Keratinocyte (primary cell): ENCODE measurements around the gene RRP1B. TPM values are rescaled to one million over a fixed set of nuclear protein-coding genes. Genes with fewer than 3 reads are reported as not detected.

Experiments
- DNase-seq: peaks from one replicate; pipeline ENCODE4 v3.0.0-alpha.2; 2011; ENCODE audit warnings: low read depth, missing footprints, low spot score
- FAIRE-seq: peaks from 2 replicates; lab custom pipeline; 2011; peaks lifted over from hg19 to GRCh38; lab: Jason Lieb, UNC
- H2AFZ ChIP-seq: 2 replicates; pipeline ENCODE4 v1.6.0; 2012; ENCODE audit warnings: low read length, control low read depth, inconsistent platforms; ENCODE audit not compliant: control insufficient read depth
- H3K27ac ChIP-seq: 2 replicates; pipeline ENCODE4 v1.5.1; 2011; ENCODE audit warnings: low read length; ENCODE audit not compliant: control insufficient read depth, insufficient read depth
- H3K27me3 ChIP-seq: 3 replicates; pipeline ENCODE4 v1.6.0; 2011; ENCODE audit warnings: low read length; ENCODE audit not compliant: control insufficient read depth, insufficient read depth; ENCODE audit errors: extremely low read depth
- H3K36me3 ChIP-seq, 2 experiments: 2 replicates in 1 of 2; 3 replicates in 1 of 2; pipeline ENCODE4 v1.5.1; 2011; ENCODE audit warnings: low read length in 2 of 2, mild to moderate bottlenecking in 1 of 2; ENCODE audit not compliant: control insufficient read depth in 2 of 2, insufficient read depth in 2 of 2; ENCODE audit errors: extremely low read depth in 1 of 2
- H3K4me1 ChIP-seq: 3 replicates; pipeline ENCODE4 v1.5.1; 2011; ENCODE audit warnings: low read length; ENCODE audit not compliant: control insufficient read depth, insufficient read depth; ENCODE audit errors: extremely low read depth
- H3K4me2 ChIP-seq: 3 replicates; pipeline ENCODE4 v1.6.0; 2011; ENCODE audit warnings: low read depth, low read length; ENCODE audit not compliant: control insufficient read depth, insufficient read depth; ENCODE audit errors: extremely low read depth
- H3K4me3 ChIP-seq, 3 experiments: fragments of 200-600 bp in 1 of 3; sonication (generic) in 1 of 3; 2 replicates in 2 of 3; 3 replicates in 1 of 3; pipeline ENCODE4 v1.5.1; 2011 to 2016; ENCODE audit warnings: low read length in 3 of 3, mild to moderate bottlenecking in 3 of 3, control low read depth in 2 of 3, inconsistent platforms in 1 of 3, low read depth in 1 of 3, mixed read lengths in 1 of 3, mixed run types in 1 of 3, moderate library complexity in 1 of 3; ENCODE audit not compliant: control insufficient read depth in 2 of 3, insufficient read depth in 2 of 3; ENCODE audit errors: extremely low read depth in 1 of 3
- H3K79me2 ChIP-seq: 2 replicates; pipeline ENCODE4 v1.6.0; 2012; ENCODE audit warnings: low read length; ENCODE audit not compliant: control insufficient read depth, insufficient read depth
- H3K9ac ChIP-seq: 3 replicates; pipeline ENCODE4 v1.6.0; 2011; ENCODE audit warnings: low read length; ENCODE audit not compliant: control insufficient read depth, insufficient read depth; ENCODE audit errors: extremely low read depth
- H3K9me1 ChIP-seq: 3 replicates; pipeline ENCODE4 v1.6.0; 2011; ENCODE audit warnings: low read length; ENCODE audit not compliant: control insufficient read depth, insufficient read depth; ENCODE audit errors: extremely low read depth
- H3K9me3 ChIP-seq: 2 replicates; pipeline ENCODE4 v1.5.1; 2012; ENCODE audit warnings: low read depth, low read length; ENCODE audit not compliant: control insufficient read depth
- H4K20me1 ChIP-seq: 3 replicates; pipeline ENCODE4 v1.6.0; 2011; ENCODE audit warnings: low read length; ENCODE audit not compliant: control insufficient read depth, insufficient read depth; ENCODE audit errors: extremely low read depth
- EZH2 ChIP-seq: IDR thresholded peaks from one replicate; pipeline ENCODE4 v1.6.1; 2012; ENCODE audit warnings: inconsistent platforms, mild to moderate bottlenecking, low read length, moderate library complexity
- dilution Hi-C: fragments of 300-500 bp; cut with MboI; formaldehyde crosslinking; loops from one replicate; pipeline ENCODE4 v1.7.0; 2020; ENCODE audit warnings: low sequenced_read_pairs; ENCODE audit not compliant: extremely low pct_ligation_motif_present
- polyA plus RNA-seq, 5 experiments: library from polyadenylated mRNA; depleted of rRNA in 3 of 5; stranded (reverse) in 3 of 5; stranded (forward) in 1 of 5; unstranded in 1 of 5; fragments of >200 nt; gene quantifications; 1 replicate in 1 of 5; 2 replicates in 3 of 5; 3 replicates in 1 of 5; pipeline versions ENCODE4 v1.2.1 to v1.2.3, GENCODE V29; 2011 to 2012; ENCODE audit warnings: missing spikeins in 2 of 5, low read depth in 1 of 5, low replicate concordance in 1 of 5
- TF ChIP-seq, protein P1 (sequence below), 3 experiments: IDR thresholded peaks in 1 of 3; conservative IDR thresholded peaks in 1 of 3; optimal IDR thresholded peaks in 1 of 3; 2 replicates in 2 of 3; 3 replicates in 1 of 3; pipeline versions ENCODE3 to v1.5.1; 2011; ENCODE audit warnings: low read length in 3 of 3, mild to moderate bottlenecking in 3 of 3, moderate library complexity in 2 of 3, control low read depth in 1 of 3, inconsistent platforms in 1 of 3; ENCODE audit not compliant: insufficient read depth in 2 of 3; ENCODE audit errors: extremely low read depth in 1 of 3

RRP1B gene
- polyA plus RNA-seq, 1 donor (not counting 4 experiments of a cell fraction or from before 2014, with no cell fraction given) = 19.8 TPM

- Histone ChIP-seq H3K79me2 (peaks cover 5% of the 10 kb centered on the region), H3K9me3 (no peaks in the 10 kb centered on the region), H3K27me3 (no peaks in the 10 kb centered on the region), H3K4me3 (no peak overlapping the region), H4K20me1 (no peaks in the 10 kb centered on the region), H3K9ac (no peak overlapping the region), H2AFZ (no peak overlapping the region), H3K27ac (no peak overlapping the region), H3K4me1 (peaks cover 10% of the 10 kb centered on the region), H3K36me3 (no peaks in the 10 kb centered on the region), H3K4me2 (no peak overlapping the region), H3K9me1 (no peaks in the 10 kb centered on the region)
- dilution Hi-C loops = no loop called here
- TF ChIP-seq, protein P1, sequence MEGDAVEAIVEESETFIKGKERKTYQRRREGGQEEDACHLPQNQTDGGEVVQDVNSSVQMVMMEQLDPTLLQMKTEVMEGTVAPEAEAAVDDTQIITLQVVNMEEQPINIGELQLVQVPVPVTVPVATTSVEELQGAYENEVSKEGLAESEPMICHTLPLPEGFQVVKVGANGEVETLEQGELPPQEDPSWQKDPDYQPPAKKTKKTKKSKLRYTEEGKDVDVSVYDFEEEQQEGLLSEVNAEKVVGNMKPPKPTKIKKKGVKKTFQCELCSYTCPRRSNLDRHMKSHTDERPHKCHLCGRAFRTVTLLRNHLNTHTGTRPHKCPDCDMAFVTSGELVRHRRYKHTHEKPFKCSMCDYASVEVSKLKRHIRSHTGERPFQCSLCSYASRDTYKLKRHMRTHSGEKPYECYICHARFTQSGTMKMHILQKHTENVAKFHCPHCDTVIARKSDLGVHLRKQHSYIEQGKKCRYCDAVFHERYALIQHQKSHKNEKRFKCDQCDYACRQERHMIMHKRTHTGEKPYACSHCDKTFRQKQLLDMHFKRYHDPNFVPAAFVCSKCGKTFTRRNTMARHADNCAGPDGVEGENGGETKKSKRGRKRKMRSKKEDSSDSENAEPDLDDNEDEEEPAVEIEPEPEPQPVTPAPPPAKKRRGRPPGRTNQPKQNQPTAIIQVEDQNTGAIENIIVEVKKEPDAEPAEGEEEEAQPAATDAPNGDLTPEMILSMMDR (optimal IDR thresholded peaks at IDR 0.05 in 1 of 3, IDR thresholded peaks at IDR 0.05 in 1 of 3, conservative IDR thresholded peaks at IDR 0.05 in 1 of 3; ENCODE audit: extremely low read depth in 1 of 3, insufficient read depth in 2 of 3, low read length in 3 of 3) = no peak
- no peak for FAIRE-seq
- no peak for DNase-seq
Measured at GRCh38 chr21:43654806-43655489, 4.4 kb upstream of the RRP1B start.

DNA sequence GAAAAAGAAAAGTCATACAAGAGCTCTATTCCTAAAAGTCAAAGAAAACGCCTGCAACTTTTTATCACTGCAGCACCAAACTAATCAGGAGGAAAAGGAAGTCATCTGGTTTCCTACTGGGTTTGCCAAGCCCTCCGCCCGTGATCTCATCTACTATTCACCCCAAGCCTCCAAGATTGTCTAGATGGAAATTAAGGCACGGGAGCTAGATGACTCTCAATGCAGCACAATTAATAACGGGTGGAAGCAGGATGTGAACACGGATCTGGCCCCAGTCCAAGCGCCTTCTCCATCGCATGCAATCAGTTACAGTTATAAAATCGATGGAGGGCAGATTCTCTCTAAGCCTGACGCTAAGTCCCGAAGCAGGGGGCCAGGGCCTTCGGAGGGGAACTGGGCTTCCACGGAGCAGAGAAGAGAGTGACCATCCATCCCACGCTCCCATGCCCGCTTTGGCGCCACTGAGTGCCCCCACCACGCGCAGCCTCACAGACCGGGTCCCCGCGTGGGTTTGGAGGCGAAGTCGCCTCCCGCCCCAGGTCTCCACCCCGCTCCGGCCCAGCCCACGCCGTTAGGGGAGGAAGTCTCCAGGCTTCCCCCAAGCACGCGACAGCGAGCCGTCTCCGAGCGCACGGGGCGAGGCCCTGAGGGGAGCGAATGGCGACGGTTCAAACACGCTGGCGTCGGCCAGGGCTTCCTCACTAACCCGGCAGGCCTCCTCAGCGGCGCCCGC is 1.8 kb upstream of the RRP1B start:
- dilution Hi-C loops = no loop called here
- H3K4me1 ChIP-seq = peaks cover 22% of the 10 kb centered on the region
- TF ChIP-seq EZH2 = no peak
- TF ChIP-seq, protein P1 (optimal IDR thresholded peaks at IDR 0.05 in 1 of 3, IDR thresholded peaks at IDR 0.05 in 1 of 3, conservative IDR thresholded peaks at IDR 0.05 in 1 of 3; ENCODE audit: extremely low read depth in 1 of 3, insufficient read depth in 2 of 3, low read length in 3 of 3) = no peak
- H3K4me2 ChIP-seq = no peak overlapping the region
- no peak overlapping the region for H2AFZ ChIP-seq
- H3K9me3 ChIP-seq = no peaks in the 10 kb centered on the region
- no peaks in the 10 kb centered on the region for H4K20me1 ChIP-seq
- H3K9ac ChIP-seq = no peak overlapping the region
- FAIRE-seq = no peak
- no peak for DNase-seq
- H3K27me3 ChIP-seq = no peaks in the 10 kb centered on the region
- peaks cover 31% of the 10 kb centered on the region for H3K79me2 ChIP-seq
- H3K27ac ChIP-seq = no peak overlapping the region
- peaks cover 2% of the 10 kb centered on the region for H3K9me1 ChIP-seq
- peaks cover 5 to 12% of the 10 kb centered on the region in 2 experiments for H3K36me3 ChIP-seq
- H3K4me3 ChIP-seq = no peak overlapping the region
